Loucy (cell line): ENCODE measurements around the gene IFT80.
"Not testable (repeated sequence)": the region's sequence is repeated elsewhere in the genome, so short reads cannot be mapped to it uniquely, and the experiment has no call there.

Experiments
- H2AFZ ChIP-seq: fragments of 200-600 bp; sonication (generic); 2 replicates; pipeline ENCODE4 v1.6.0; 2016; ENCODE audit warnings: antibody characterized with exemption, mild to moderate bottlenecking, low read length, moderate library complexity
- H3F3A ChIP-seq: fragments of 200-600 bp; 2 replicates; pipeline ENCODE4 v1.6.0; 2016; ENCODE audit warnings: antibody characterized with exemption, low read depth, mild to moderate bottlenecking
- H3K27me3 ChIP-seq: fragments of 200-600 bp; sonication (generic); 2 replicates; pipeline ENCODE4 v1.6.1; 2014; ENCODE audit warnings: low read length, mild to moderate bottlenecking; ENCODE audit not compliant: insufficient read depth, poor library complexity, severe bottlenecking
- H3K36me3 ChIP-seq: fragments of 200-600 bp; sonication (generic); 2 replicates; pipeline ENCODE4 v1.6.1; 2016; ENCODE audit warnings: low read length; ENCODE audit not compliant: insufficient read depth
- H3K4me1 ChIP-seq: fragments of 200-600 bp; sonication (generic); 2 replicates; pipeline ENCODE4 v1.5.1; 2014; ENCODE audit warnings: low read length, mild to moderate bottlenecking; ENCODE audit not compliant: insufficient read depth, poor library complexity, severe bottlenecking
- H3K4me2 ChIP-seq: fragments of 200-600 bp; sonication (generic); 2 replicates; pipeline ENCODE4 v1.6.0; 2014; ENCODE audit warnings: antibody characterized with exemption, low read length, low read depth, mild to moderate bottlenecking; ENCODE audit not compliant: poor library complexity, severe bottlenecking
- H3K4me3 ChIP-seq: fragments of 200-600 bp; sonication (generic); 2 replicates; pipeline ENCODE4 v1.5.1; 2014; ENCODE audit warnings: low read length, mild to moderate bottlenecking, mixed read lengths; ENCODE audit not compliant: poor library complexity, severe bottlenecking
- H3K79me2 ChIP-seq: fragments of 200-600 bp; sonication (generic); 2 replicates; pipeline ENCODE4 v1.6.1; 2014; ENCODE audit warnings: low read length; ENCODE audit not compliant: insufficient read depth
- H3K9ac ChIP-seq: fragments of 200-600 bp; sonication (generic); 2 replicates; pipeline ENCODE4 v1.6.0; 2014; ENCODE audit warnings: mild to moderate bottlenecking, low read depth, low read length, moderate library complexity; ENCODE audit not compliant: poor library complexity, severe bottlenecking
- H3K9me2 ChIP-seq: fragments of 200-600 bp; sonication (generic); replicated peaks from 2 replicates; pipeline ENCODE4 v1.6.1; 2016; ENCODE audit warnings: low read depth, low read length, mixed read lengths
- H3K9me3 ChIP-seq: fragments of 200-600 bp; sonication (generic); 2 replicates; pipeline ENCODE4 v1.6.1; 2014; ENCODE audit warnings: mild to moderate bottlenecking, antibody characterized with exemption, low read length, low read depth; ENCODE audit not compliant: insufficient read depth
- H4K20me1 ChIP-seq: fragments of 200-600 bp; sonication (generic); 2 replicates; pipeline ENCODE4 v1.6.0; 2014; ENCODE audit warnings: antibody characterized with exemption, low read length, mild to moderate bottlenecking; ENCODE audit not compliant: insufficient read depth, poor library complexity, severe bottlenecking
- CTCF ChIP-seq: fragments of 200-600 bp; sonication (generic); conservative IDR thresholded peaks from 2 replicates; pipeline ENCODE4 v1.5.1; 2014; ENCODE audit warnings: mild to moderate bottlenecking, antibody characterized with exemption, low read length
- EZH2phosphoT487 ChIP-seq: fragments of 200-600 bp; IDR thresholded peaks from 2 replicates; pipeline ENCODE4 v1.6.1; 2018; ENCODE audit warnings: antibody characterized with exemption, mild to moderate bottlenecking, moderate library complexity, borderline replicate concordance

The IFT80 gene

GRCh38 chr3:160365869-160366522, 33.0 kb downstream of the IFT80 start:
- no peaks in the 10 kb centered on the region for H3K27me3 ChIP-seq
- no peaks in the 10 kb centered on the region for H3K9me3 ChIP-seq
- no peak overlapping the region for H3K4me3 ChIP-seq
- no peaks in the 10 kb centered on the region for H3K9me2 ChIP-seq
- H3K36me3 ChIP-seq = no peaks in the 10 kb centered on the region
- TF ChIP-seq CTCF = no peak
- no peak for TF ChIP-seq EZH2phosphoT487
- H3K4me1 ChIP-seq = peaks cover 11% of the 10 kb centered on the region
- H3K79me2 ChIP-seq = no peaks in the 10 kb centered on the region
- H3K4me2 ChIP-seq = no peak overlapping the region
- no peaks in the 10 kb centered on the region for H3F3A ChIP-seq
- no peaks in the 10 kb centered on the region for H4K20me1 ChIP-seq
- H2AFZ ChIP-seq = no peak overlapping the region
- H3K9ac ChIP-seq = no peak overlapping the region

- not testable (repeated sequence) for H3K9ac ChIP-seq
Measured at GRCh38 chr3:160362896-160363295, 36.1 kb downstream of the IFT80 start.

GRCh38 chr3:160355826-160356225, 43.2 kb downstream of the IFT80 start:
- H3K9me3 ChIP-seq = no peaks in the 10 kb centered on the region
- H3K27me3 ChIP-seq = no peaks in the 10 kb centered on the region
- H3K4me1 ChIP-seq = no peaks in the 10 kb centered on the region
- H2AFZ ChIP-seq = no peak overlapping the region
- H3K9ac ChIP-seq = no peak overlapping the region
- no peaks in the 10 kb centered on the region for H3K79me2 ChIP-seq
- H3K36me3 ChIP-seq = no peaks in the 10 kb centered on the region
- no peaks in the 10 kb centered on the region for H4K20me1 ChIP-seq
- H3K4me2 ChIP-seq = no peak overlapping the region
- H3K4me3 ChIP-seq = no peak overlapping the region
- TF ChIP-seq EZH2phosphoT487 (no peak), CTCF (no peak)
- no peaks in the 10 kb centered on the region for H3K9me2 ChIP-seq
- H3F3A ChIP-seq = no peaks in the 10 kb centered on the region

More at GRCh38 chr3:160362896-160363295, 36.1 kb downstream of the IFT80 start:
- H4K20me1 ChIP-seq, H3F3A ChIP-seq, H3K36me3 ChIP-seq, H3K9me3 ChIP-seq, H3K4me1 ChIP-seq, H2AFZ ChIP-seq, H3K27me3 ChIP-seq, H3K79me2 ChIP-seq, H3K4me3 ChIP-seq, H3K4me2 ChIP-seq, H3K9me2 ChIP-seq: not testable (repeated sequence)

GRCh38 chr3:160346511-160346910, 52.5 kb downstream of the IFT80 start:
- Histone ChIP-seq H3K9me2 (no peaks in the 10 kb centered on the region), H3K79me2 (no peaks in the 10 kb centered on the region), H3K27me3 (no peaks in the 10 kb centered on the region), H3K4me2 (no peak overlapping the region), H3K9me3 (no peaks in the 10 kb centered on the region), H3K4me1 (no peaks in the 10 kb centered on the region), H2AFZ (no peak overlapping the region), H3K36me3 (no peaks in the 10 kb centered on the region), H4K20me1 (no peaks in the 10 kb centered on the region), H3K4me3 (no peak overlapping the region), H3F3A (no peaks in the 10 kb centered on the region), H3K9ac (no peak overlapping the region)
- TF ChIP-seq EZH2phosphoT487 = no peak
- no peak for TF ChIP-seq CTCF
